HG03025 (cell line): ENCODE measurements around the gene RPS17.

Source experiments
- ATAC-seq: cut with Tn5 transposase; IDR thresholded peaks from one replicate; pipeline ENCODE4 v1.9.1; 2021; ENCODE audit warnings: mild to moderate bottlenecking, moderate library complexity; ENCODE audit not compliant: unreplicated experiment, low FRiP score

RPS17 gene

GRCh38 chr15:82540055-82540983, at the start of gene RPS17:
TSS of gene RPS17 (minus strand) at chr15:82540457. CDS start at chr15:82540428, 29 bp downstream.
- peak; percentile 95 for ATAC-seq

GRCh38 chr15:82587805-82588204, 47.5 kb upstream of the RPS17 start:
- ATAC-seq: no peak

- no peak for ATAC-seq
Measured at GRCh38 chr15:82585072-82585471, 44.8 kb upstream of the RPS17 start.

- ATAC-seq: no peak
Measured at GRCh38 chr15:82580713-82581112, 40.5 kb upstream of the RPS17 start.

GRCh38 chr15:82575335-82575734, 35.1 kb upstream of the RPS17 start:
- no peak for ATAC-seq

- no peak for ATAC-seq
Measured at GRCh38 chr15:82572986-82573385, 32.7 kb upstream of the RPS17 start.

- no peak for ATAC-seq
Measured at GRCh38 chr15:82572311-82572710, 32.1 kb upstream of the RPS17 start.

GRCh38 chr15:82571722-82572222, 31.5 kb upstream of the RPS17 start:
- ATAC-seq: no peak

GRCh38 chr15:82570721-82571508, 30.7 kb upstream of the RPS17 start:
- no peak for ATAC-seq

GRCh38 chr15:82569834-82570233, 29.6 kb upstream of the RPS17 start:
- no peak for ATAC-seq

GRCh38 chr15:82568986-82569385, 28.7 kb upstream of the RPS17 start:
- no peak for ATAC-seq

GRCh38 chr15:82567661-82568060, 27.4 kb upstream of the RPS17 start:
- no peak for ATAC-seq

- ATAC-seq: no peak
Measured at GRCh38 chr15:82566690-82567089, 26.4 kb upstream of the RPS17 start.

GRCh38 chr15:82558502-82558901, 18.2 kb upstream of the RPS17 start:
- no peak for ATAC-seq

GRCh38 chr15:82556315-82557035, 16.2 kb upstream of the RPS17 start:
- ATAC-seq: no peak

GRCh38 chr15:82554849-82555248, 14.6 kb upstream of the RPS17 start:
- ATAC-seq: no peak

GRCh38 chr15:82554351-82554750, 14.1 kb upstream of the RPS17 start:
- ATAC-seq: no peak

- no peak for ATAC-seq
Measured at GRCh38 chr15:82553846-82554245, 13.6 kb upstream of the RPS17 start.

GRCh38 chr15:82552861-82553260, 12.6 kb upstream of the RPS17 start:
- ATAC-seq: no peak

- peak; percentile 58 for ATAC-seq
Measured at GRCh38 chr15:82551646-82552247, 11.5 kb upstream of the RPS17 start.
